ENCODE data around the gene MFGE8. TPM values are rescaled to one million over a fixed set of nuclear protein-coding genes. Genes with fewer than 3 reads are reported as not detected.
A peak's percentile ranks its signal among the peaks of the same experiment; 100 is the strongest.
"Not testable (repeated sequence)": the region's sequence is repeated elsewhere in the genome, so short reads cannot be mapped to it uniquely, and the experiment has no call there.

The MFGE8 gene
- total RNA-seq, 1 experiment from 2014 or later, result 108 TPM

DNA sequence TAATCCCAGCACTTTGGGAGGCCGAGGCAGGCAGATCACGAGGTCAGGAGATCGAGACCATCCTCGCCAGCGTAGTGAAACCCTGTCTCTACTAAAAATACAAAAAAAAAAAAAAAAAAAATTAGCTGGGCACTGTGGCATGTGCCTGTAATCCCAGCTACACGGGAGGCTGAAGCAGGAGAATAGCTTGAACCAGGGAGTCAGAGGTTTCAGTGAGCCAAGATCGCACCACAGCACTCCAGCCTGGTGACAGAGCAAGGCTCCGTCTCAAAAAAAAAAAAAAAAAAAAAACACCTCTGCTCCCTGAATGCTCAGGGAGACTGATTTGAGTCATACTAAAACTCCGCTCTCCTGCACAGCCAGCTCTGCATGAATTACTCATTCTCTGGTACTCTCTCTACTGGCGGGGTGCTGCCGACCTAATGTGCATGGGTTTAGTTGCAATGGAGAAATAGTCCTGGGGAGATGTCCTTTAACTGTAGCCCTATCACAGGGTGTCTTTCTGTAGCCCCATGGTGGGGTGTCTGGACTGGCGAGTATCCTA, 7.8 kb upstream of the MFGE8 start:
- DNase-seq (ENCODE audit: low spot score); in situ Hi-C loops (cut with HindIII; ENCODE audit: low sequenced_read_pairs): not testable (repeated sequence)

DNA sequence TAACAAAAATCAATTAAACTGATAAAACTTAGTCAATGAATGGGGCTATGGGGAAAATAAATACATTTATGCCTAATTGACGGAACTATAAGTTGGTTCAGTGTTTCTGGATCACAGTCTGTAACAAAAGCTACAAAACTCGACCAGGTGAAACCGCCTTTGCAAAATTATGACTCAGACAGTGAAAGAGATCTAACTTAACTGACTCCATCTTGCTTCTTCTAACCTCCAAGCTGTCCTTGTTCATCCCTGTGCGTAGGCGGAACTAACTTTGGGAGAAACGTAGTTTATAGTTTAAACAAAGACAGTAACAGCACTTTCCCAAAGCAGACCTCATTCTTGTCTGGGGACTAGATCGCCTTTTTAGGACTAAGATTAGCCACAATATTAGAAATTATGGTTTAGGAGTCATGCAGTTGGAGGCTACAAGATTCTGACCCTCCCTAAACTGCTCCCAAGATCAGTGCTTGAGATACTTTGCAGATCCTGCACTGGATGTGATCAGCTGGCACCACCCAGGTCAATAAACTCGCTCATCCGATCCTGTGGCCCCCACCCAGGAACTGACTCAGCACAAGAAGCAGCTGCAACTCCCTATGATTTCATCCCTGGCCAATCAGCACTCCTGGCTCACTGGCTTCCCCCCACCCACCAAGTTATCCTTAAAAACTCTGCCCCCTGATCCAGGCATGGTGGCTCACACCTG, 7.2 kb upstream of the MFGE8 start:
- DNase-seq (ENCODE audit: low spot score), result no peak
- in situ Hi-C loops (cut with HindIII; ENCODE audit: low sequenced_read_pairs), result no loop called here

DNA sequence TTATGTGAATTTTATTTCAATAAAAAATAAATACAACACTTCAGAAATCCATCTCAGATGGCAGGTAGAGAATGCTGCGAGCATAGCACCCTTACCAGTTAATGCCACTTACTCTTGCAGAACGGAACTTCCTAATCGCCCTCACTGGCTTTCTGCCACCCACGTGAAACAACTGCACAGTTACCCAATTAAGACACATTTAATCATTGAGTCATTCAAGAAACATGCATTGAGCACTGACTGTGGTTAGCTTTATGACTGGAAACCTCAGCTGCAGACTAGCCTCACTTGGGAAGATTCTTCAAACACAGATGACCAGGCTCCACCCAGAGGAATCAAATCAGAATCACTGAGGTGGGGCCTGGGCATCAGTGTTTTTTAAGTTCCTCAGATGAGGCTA, 5.6 kb upstream of the MFGE8 start:
- DNase-seq (ENCODE audit: low spot score), result no peak
- in situ Hi-C loops (cut with HindIII; ENCODE audit: low sequenced_read_pairs), result no loop called here

DNA sequence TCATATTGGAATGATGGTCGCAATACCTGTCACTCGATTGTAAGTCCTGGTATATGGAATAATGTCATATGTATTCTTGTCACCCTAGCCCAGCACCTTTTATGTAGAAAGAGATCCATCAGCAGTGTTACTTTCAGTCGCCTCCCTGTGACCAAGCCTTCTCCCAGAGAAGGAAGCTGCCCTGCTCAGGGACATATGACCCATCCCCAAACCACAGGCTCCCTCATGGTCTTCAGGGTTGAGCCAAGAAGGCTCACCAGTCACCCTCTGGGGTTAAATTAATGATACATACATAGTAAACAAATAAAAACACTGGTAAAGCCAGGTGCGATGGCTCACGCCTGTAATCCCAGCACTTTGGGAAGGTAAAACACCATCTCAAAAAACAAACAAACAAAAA, 4.6 kb upstream of the MFGE8 start:
- in situ Hi-C loops (cut with HindIII; ENCODE audit: low sequenced_read_pairs), result no loop called here
- no peak for DNase-seq (ENCODE audit: low spot score)

DNA sequence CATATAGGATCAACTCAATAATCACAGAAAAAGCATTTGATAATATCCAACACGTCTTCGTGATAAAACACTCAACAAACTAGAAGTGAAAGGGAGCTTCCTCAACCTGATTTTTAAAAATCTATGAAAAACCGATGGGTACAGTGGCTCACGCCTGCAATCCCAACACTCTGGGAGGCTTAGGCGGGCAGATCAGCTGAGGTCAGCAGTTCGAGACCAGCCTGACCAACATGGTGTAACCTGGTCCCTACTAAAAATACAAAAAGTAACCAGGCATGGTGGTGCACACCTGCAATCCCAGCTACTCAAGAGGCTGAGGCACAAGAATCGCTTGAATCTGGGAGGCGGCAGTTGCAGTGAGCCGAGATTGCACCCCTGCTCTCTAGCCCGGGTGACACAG, 2.2 kb upstream of the MFGE8 start:
- no peak for DNase-seq (ENCODE audit: low spot score)
- in situ Hi-C loops (cut with HindIII; ENCODE audit: low sequenced_read_pairs), result no loop called here

DNA sequence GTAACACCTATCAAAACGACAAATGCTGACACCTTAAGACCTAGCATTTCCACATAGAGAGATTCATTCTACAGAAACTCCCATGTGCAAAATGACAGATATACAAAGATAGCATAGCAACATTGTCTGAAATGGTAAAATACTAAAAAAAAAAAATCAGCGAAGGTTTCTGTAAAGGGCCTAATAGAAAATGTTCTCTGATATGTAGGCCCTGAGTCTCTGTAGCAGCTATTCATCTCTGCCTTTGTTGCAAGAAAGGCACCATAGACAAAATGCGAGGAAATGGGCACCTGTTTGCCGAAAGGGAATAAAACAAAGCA, 631 bp upstream of the MFGE8 start:
- in situ Hi-C loops (cut with HindIII; ENCODE audit: low sequenced_read_pairs), result no loop called here
- no peak for DNase-seq (ENCODE audit: low spot score)

DNA sequence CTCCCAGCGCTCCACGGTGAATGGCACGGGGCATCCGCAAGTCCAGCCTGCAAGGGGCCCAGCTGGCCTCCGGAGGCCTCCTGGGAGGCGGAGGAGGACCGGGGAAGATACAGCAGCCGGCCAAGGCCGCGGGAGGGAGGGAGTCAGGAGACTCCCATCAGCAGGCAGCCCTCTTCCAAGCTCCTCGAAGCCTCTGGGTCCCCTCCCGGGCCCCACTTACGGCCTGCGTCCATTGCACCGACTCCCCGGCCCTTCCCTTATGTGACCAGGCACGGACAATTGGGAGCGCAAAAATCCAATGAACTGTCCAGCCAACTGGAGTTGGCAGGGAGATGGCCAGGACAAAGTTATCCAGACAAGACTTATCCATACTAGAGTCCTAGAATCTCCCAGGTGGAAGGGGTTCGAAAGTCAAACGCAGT, 668 bp downstream of the MFGE8 start:
- DNase-seq (ENCODE audit: low spot score), result no peak
- in situ Hi-C loops (cut with HindIII; ENCODE audit: low sequenced_read_pairs), result no loop called here

DNA sequence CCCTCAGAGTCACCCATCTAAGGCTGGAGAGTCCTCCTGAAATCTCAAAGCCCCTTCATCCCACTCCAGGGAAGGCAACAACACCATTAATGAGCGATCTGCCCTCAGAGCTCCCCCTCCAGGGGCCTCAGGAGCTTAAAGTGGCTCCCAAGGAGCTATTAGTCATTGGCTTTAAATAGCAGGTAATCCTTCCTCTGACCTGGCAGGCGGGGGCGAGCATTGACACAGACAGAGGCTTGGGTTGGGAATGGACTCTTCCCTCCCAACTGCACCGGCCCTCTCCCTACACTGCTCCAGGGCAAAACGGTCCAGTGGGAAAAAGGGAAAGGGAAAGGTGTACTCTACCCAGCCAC, 1.4 kb downstream of the MFGE8 start:
- in situ Hi-C loops (cut with HindIII; ENCODE audit: low sequenced_read_pairs), result no loop called here
- no peak for DNase-seq (ENCODE audit: low spot score)

DNA sequence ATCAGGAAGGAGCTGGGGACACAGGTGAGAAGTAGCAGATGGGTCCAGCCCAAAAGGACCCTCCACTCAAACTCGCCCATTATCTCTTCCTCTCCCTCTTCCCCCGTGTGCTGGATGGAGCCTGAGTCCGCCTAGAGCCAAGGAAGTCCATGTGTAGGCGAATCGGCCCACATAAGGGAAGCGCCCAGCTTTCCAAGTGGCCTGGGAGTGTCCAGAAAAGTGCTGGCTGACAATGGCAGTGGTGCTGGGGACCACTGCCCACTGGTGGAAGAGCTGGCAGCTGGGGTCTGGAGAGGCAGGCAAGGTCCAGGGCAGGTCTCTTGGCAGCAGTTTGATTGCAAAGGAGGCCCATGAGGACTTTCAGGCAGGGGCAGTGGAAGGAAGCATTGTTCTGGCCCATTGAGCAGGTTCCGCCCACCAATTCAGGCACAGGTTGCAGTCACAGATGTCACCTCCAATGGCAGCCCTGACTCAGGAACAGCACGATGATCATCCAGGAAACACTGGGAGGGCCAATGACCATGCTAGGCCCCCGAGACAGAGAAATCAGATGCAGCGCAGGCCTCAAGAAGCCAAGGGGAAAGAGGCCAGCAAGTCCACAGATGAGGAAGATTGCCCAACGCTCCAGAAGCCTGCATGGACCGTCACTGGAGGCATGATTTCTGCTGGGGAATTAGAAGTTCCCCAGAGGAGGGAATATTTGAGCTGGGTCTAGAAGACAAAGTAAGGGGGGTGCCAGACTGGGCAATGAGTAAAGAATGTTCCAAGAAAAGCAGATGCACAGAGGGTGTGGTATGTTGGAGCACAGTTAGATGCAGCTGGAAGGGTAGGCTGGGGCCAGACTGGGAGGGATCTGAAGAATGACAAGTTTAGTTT, 3.0 kb downstream of the MFGE8 start:
- in situ Hi-C loops (cut with HindIII; ENCODE audit: low sequenced_read_pairs), result loop anchor here (10.0 kb wide), 1 partner anchor 95 kb away; no protein-coding TSS in a partner anchor
- DNase-seq (ENCODE audit: low spot score), result no peak

DNA sequence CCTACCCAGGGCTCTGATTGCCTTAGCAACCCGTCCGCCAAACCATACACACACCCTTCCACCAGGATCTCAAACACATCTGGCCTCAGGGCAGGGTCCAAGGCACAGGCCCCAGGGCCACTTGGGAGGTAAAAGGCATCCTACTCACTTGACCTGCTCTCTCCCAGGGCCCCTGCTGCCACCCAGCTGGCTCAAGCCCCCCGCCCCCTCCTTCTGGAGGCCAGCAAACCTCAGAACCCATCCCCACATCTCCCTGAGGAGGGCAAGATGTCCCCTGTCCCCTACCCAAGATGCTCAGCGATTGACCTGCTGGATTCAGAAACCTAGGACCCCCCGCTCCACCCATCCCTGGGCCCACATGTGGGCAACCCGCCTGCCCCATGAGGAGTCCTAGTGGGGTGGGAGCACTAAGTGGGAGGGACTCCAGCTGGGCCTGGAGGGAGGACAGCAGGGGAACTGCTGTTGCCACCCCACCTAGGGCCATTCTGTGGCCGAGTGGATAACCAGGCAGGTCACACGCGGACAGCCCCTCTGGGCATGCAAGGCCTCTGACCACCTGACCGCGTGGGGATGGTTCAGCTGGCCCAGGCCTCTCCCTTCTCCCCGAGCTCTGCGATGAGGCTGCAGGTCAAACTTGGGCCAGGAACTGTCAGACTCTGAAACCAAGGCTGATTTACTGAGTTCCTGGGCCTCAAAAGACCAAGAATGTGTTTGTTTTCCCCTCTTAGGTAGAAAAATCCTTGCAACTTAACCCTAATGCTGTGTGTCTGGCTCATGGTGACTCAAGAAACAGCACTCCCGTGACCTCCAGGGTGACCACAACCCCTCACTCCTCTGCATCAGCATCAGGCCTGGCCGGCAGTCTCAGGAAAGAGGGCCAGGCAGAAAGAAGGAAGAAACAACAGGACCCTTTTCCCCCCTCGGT, 4.2 kb downstream of the MFGE8 start:
- in situ Hi-C loops (cut with HindIII; ENCODE audit: low sequenced_read_pairs), result loop anchor here (10.0 kb wide), 1 partner anchor 96 kb away; no protein-coding TSS in a partner anchor
- no peak for DNase-seq (ENCODE audit: low spot score)

DNA sequence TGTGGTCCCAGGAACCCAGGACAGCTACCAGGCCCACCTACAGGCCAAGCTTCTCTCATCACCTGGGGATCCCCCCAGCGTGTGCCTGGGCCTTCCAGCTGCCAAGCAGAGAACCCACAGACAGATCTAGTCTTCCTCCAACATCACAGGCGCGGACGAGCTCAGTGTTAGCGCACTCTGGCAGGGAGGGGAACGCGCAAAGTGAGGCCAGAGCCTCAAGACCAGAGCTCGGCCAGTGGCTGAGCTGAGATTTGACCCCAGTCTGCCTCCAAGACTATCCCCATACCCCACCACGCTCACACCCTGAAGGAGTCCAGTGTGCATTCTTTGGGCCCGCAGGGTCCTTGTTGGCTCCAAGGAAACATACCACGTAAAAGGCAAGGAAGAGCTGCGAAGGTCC, 5.1 kb downstream of the MFGE8 start:
- in situ Hi-C loops (cut with HindIII; ENCODE audit: low sequenced_read_pairs), result loop anchor here (10.0 kb wide), 1 partner anchor 97 kb away; no protein-coding TSS in a partner anchor
- DNase-seq (ENCODE audit: low spot score), result no peak

DNA sequence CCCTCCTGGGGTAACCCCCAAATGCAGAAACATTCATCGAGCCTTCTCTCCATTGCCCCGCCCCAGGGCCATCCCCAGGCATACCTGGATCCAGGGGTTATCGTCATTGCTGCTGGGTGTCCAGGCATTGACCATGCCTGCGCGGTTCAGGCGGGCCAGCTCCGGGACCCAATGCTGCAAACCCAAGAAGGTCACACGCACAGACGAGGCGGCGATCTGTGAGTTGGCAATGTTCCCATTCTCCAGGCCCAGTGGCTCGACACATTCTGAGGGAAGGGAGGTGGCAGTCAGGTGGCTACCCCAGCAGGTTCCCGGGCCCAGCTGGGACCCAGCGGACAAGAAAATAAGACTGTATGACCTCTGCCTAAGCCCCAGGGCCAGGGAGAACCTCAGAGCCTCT, 6.1 kb downstream of the MFGE8 start:
- no peak for DNase-seq (ENCODE audit: low spot score)
- in situ Hi-C loops (cut with HindIII; ENCODE audit: low sequenced_read_pairs), result loop anchor here (10.0 kb wide), 1 partner anchor 98 kb away; no protein-coding TSS in a partner anchor

DNA sequence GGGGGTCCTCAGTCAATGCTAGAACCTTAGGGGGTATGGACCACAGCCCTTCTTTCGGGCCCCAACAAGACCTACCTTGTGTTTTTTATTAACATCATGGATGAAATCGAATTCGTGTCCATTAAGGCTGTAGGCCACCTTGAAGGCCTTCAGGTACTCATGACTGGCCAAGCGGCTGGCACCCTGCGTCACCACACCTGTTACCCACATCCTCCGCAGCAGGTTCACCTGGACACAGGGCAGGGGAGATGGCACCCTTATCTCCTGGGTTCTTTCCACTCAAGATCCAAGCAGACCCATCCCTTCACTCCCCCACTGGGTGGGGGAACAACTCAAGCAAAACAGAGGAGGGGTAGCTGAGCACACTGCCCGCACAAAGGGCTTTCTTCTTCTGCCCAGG, 6.6 kb downstream of the MFGE8 start:
- DNase-seq (ENCODE audit: low spot score), result no peak
- in situ Hi-C loops (cut with HindIII; ENCODE audit: low sequenced_read_pairs), result loop anchor here (10.0 kb wide), 1 partner anchor 98 kb away; no protein-coding TSS in a partner anchor

DNA sequence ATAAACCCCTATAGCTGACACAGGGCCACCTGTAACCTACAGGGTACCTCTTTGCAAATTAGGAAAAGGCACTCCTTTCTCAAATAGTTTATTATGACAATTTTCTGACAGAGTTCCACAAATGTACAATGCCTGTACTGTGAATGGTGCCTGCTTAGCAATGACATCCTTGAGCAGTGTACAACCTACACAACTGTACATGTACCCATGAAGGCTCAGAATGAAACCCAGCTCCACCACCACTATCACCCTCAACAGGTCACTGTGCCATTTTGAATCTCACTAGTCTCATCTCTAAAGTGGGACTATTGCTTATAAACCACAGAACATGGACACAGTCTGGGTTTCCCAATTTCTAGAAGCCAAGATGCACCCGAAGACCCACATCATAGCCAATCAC, 7.0 kb downstream of the MFGE8 start:
- DNase-seq (ENCODE audit: low spot score), result no peak
- in situ Hi-C loops (cut with HindIII; ENCODE audit: low sequenced_read_pairs), result loop anchor here (10.0 kb wide), 1 partner anchor 99 kb away; no protein-coding TSS in a partner anchor

DNA sequence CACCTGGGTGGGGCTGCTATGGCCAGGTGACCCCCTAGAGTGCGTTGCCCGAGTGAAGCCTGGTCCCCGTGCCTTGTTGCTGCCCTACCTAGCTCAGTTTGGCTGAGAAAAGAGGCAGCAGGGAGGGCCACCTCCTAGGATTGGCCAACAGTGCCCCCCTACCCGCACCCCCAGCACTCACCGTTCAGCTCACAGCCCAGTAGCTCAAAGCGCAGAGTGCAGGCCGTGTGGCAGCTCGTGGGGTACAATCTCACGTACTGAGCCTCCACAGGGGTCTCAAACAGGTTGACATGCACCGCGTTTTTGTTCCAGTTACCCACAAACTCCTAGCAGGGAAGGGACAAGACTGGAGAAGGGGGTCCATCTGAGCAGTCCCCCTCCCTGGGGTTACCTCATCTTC, 7.6 kb downstream of the MFGE8 start:
- DNase-seq (ENCODE audit: low spot score), result no peak
- in situ Hi-C loops (cut with HindIII; ENCODE audit: low sequenced_read_pairs), result loop anchor here (10.0 kb wide), 1 partner anchor 99 kb away; no protein-coding TSS in a partner anchor

DNA sequence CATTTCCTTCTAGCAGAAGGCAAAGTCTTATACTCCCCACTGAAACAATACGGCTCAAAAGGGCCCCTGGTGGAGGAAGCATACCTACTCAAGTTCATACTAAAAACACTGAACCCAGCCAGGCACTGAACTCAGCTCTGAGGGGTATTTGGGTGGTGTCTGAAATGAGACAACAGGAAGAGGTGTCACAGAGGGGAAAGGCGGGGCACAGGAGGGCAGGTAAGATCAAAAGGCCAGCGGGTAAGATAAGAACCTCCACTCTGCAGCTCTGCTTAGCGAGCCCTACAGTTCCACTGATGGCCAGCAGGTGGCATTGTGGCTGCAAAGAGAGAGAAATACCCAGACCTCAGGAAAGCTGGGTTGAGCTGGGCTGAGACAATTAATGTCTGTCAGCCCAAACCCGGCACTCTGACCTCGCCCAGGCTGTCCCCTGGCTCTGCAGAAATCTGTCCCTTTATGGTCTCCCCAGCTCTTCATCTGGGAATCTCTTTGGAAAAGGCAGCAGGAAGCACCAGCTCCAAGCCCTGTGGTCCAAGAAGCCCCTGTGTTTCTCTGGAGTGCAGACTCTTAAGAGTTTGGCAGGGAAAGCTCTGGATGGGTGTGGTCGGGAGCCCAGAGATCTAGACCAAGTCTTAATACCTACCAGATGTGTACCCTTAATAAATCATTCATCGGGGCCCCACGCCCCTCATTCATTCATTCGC, 8.4 kb downstream of the MFGE8 start:
- in situ Hi-C loops (cut with HindIII; ENCODE audit: low sequenced_read_pairs), result loop anchor here (10.0 kb wide), 1 partner anchor 100 kb away; no protein-coding TSS in a partner anchor
- DNase-seq (ENCODE audit: low spot score), result peak; percentile 79

DNA sequence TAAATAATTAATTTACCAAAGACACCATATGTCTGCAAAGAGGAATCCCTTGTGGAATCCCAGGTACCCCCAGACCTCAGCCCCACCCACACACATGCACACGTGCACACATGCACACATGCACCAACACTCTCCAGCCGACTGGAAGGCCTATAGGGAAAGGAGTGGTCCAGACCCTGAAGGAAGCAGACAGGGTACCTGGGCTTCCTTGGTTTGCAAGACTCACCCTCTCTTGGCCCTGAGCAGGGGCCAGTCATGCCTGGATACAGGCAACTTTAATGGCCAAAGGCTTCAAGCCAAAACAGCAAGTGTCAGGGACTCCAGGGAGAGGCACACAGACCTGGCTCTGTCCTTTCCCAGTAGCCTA, 8.9 kb downstream of the MFGE8 start:
- in situ Hi-C loops (cut with HindIII; ENCODE audit: low sequenced_read_pairs), result loop anchor here (10.0 kb wide), 1 partner anchor 101 kb away; no protein-coding TSS in a partner anchor
- DNase-seq (ENCODE audit: low spot score), result no peak

DNA sequence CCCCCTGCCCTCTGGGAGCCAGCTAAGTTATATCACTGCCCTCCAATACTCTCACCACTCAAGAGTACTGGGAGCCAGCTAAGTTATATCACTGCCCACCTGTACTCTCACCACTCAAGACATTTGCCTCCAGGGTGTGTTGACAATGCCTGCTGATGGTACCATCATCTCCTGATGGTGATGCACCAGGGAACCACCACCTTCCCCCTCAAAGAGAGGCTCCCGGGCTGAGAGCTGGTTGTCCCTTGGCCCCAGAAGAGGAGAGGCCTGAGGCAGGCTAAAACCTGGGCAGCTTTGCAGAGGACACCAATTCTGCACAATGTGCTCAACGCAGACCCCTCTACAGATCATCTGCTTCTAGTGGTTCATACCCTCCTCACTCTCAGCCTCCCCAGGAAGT, 10.3 kb downstream of the MFGE8 start:
- in situ Hi-C loops (cut with HindIII; ENCODE audit: low sequenced_read_pairs), result loop anchor here (10.0 kb wide), 1 partner anchor 102 kb away; no protein-coding TSS in a partner anchor
- DNase-seq (ENCODE audit: low spot score), result no peak

Measured in G401 (cell line).